ENCODE results near the gene STAG1.

The STAG1 gene

GRCh38 chr3:136685882-136686281, 66.3 kb downstream of the STAG1 start:
- Histone ChIP-seq H3K27me3 (ENCODE audit: insufficient read depth, low read depth, severe bottlenecking) (no peaks in the 10 kb centered on the region), H3K36me3 (no peaks in the 10 kb centered on the region), H3K4me3 (ENCODE audit: low read depth, low read length) (no peak overlapping the region), H3K27ac (no peak overlapping the region), H3K9me3 (ENCODE audit: severe bottlenecking) (no peaks in the 10 kb centered on the region)
- DNase-seq: no peak
- TF ChIP-seq, protein P1, sequence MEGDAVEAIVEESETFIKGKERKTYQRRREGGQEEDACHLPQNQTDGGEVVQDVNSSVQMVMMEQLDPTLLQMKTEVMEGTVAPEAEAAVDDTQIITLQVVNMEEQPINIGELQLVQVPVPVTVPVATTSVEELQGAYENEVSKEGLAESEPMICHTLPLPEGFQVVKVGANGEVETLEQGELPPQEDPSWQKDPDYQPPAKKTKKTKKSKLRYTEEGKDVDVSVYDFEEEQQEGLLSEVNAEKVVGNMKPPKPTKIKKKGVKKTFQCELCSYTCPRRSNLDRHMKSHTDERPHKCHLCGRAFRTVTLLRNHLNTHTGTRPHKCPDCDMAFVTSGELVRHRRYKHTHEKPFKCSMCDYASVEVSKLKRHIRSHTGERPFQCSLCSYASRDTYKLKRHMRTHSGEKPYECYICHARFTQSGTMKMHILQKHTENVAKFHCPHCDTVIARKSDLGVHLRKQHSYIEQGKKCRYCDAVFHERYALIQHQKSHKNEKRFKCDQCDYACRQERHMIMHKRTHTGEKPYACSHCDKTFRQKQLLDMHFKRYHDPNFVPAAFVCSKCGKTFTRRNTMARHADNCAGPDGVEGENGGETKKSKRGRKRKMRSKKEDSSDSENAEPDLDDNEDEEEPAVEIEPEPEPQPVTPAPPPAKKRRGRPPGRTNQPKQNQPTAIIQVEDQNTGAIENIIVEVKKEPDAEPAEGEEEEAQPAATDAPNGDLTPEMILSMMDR (IDR thresholded peaks at IDR 0.05; ENCODE audit: low read depth, low read length): no peak

- no peak for DNase-seq
- Histone ChIP-seq H3K4me3 (ENCODE audit: low read depth, low read length) (no peak overlapping the region), H3K36me3 (no peaks in the 10 kb centered on the region), H3K9me3 (ENCODE audit: severe bottlenecking) (no peaks in the 10 kb centered on the region), H3K27me3 (ENCODE audit: insufficient read depth, low read depth, severe bottlenecking) (no peaks in the 10 kb centered on the region), H3K27ac (no peak overlapping the region)
- TF ChIP-seq, protein P1 (IDR thresholded peaks at IDR 0.05; ENCODE audit: low read depth, low read length): no peak
These were observed 69.4 kb downstream of the STAG1 start for GRCh38 chr3:136682740-136683312.

DNA sequence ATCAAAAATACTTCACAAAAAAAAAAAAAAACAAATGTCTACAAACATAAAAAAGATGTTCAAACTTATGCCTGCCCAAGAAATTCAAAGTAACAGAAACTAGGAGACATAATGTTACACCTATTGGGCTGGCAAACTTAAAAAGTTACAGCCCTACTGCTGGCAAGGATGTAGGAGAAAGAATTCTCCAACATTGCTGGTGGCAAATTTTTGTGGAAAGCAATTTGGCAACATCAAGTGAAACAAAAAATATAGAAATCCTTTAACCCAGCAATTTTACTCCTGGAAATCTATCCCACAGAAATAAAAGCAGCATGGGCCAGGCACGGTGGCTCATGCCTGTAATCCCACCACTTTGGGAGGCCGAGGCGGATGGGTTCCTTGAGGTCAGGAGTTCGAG, 73.2 kb downstream of the STAG1 start:
- H3K27ac ChIP-seq: no peak overlapping the region
- no peaks in the 10 kb centered on the region for H3K36me3 ChIP-seq
- H3K4me3 ChIP-seq (ENCODE audit: low read depth, low read length): no peak overlapping the region
- DNase-seq: no peak
- no peaks in the 10 kb centered on the region for H3K9me3 ChIP-seq (ENCODE audit: severe bottlenecking)
- H3K27me3 ChIP-seq (ENCODE audit: insufficient read depth, low read depth, severe bottlenecking): no peaks in the 10 kb centered on the region
- TF ChIP-seq, protein P1 (IDR thresholded peaks at IDR 0.05; ENCODE audit: low read depth, low read length): no peak

DNA sequence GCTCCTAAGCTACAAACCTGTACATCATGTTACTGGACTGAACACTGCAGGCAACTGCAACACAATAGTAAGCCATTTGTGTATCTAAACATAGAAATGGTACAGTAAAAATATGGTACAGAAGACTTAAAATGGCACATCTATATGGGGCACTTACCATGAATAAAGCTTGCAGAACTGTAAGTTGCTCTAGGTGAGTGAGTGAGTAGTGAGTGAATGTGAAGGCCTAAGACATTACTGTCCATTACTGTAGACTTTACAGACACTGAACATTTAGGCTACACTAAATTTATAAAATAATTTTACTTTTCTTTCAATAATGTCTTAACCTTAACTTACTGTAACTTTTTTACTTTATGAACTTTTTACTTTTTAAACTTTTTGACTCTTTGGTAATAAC, 76.2 kb downstream of the STAG1 start:
- no peak overlapping the region for H3K4me3 ChIP-seq (ENCODE audit: low read depth, low read length)
- no peaks in the 10 kb centered on the region for H3K27me3 ChIP-seq (ENCODE audit: insufficient read depth, low read depth, severe bottlenecking)
- H3K36me3 ChIP-seq: peaks cover 9% of the 10 kb centered on the region; the same call in 1 of the 2 replicates
- no peaks in the 10 kb centered on the region for H3K9me3 ChIP-seq (ENCODE audit: severe bottlenecking)
- TF ChIP-seq, protein P1 (IDR thresholded peaks at IDR 0.05; ENCODE audit: low read depth, low read length): no peak
- no peak for DNase-seq
- H3K27ac ChIP-seq: no peak overlapping the region

DNA sequence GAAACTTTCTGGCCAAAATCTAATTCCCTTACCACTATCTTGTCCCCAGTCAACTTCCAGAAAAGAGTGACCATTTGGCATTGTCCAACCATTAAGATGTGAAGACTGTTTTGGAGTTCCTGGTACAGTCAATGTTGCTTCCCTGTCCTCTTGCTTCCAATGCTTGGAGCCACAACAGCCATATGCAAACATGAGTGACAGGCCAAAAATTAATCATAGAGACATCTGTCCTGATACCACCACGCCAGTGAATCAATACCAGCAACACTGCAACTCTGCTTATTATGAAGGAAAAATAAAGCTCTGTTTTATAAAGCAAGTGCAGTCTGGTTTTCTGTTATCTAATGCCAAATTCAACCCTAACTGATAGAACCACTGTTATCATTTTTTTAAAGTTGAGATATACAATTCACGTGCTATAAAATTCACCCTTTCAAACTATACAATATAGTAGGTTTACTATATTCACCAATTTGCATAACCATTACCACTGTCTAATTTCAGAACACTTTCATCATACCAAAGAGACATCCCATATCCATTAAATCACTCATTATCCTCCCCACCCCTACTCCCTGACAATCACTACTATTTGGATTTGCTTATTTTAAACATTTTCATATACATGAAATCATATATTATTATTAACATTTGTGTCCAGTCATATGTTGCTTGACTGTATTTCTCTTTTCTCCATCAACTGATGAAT, 76.9 kb downstream of the STAG1 start:
- H3K9me3 ChIP-seq (ENCODE audit: severe bottlenecking): no peaks in the 10 kb centered on the region
- H3K36me3 ChIP-seq: peaks cover 9% of the 10 kb centered on the region; the same call in 1 of the 2 replicates
- H3K27ac ChIP-seq: no peak overlapping the region
- DNase-seq: no peak
- no peak overlapping the region for H3K4me3 ChIP-seq (ENCODE audit: low read depth, low read length)
- TF ChIP-seq, protein P1 (IDR thresholded peaks at IDR 0.05; ENCODE audit: low read depth, low read length): no peak
- no peaks in the 10 kb centered on the region for H3K27me3 ChIP-seq (ENCODE audit: insufficient read depth, low read depth, severe bottlenecking)
